Skeletal muscle tissue (tissue), 4 donors: ENCODE data around the gene ARHGAP15. TPM values are rescaled to one million over a fixed set of nuclear protein-coding genes. Genes with fewer than 3 reads are reported as not detected.

Experiments used
- H3K27ac ChIP-seq: one replicate; pipeline ENCODE4 v1.7.0; 2013; ENCODE audit warnings: mild to moderate bottlenecking, low read depth, low read length, inconsistent platforms
- H3K27me3 ChIP-seq, 3 donors: one replicate each; pipeline ENCODE4 v1.7.0; 2013; ENCODE audit warnings: low read length in 3 of 3; ENCODE audit not compliant: control insufficient read depth in 3 of 3, insufficient read depth in 3 of 3
- H3K36me3 ChIP-seq, 3 donors: one replicate each; pipeline ENCODE4 v1.7.0; 2013; ENCODE audit warnings: low read length in 3 of 3; ENCODE audit not compliant: control insufficient read depth in 3 of 3, insufficient read depth in 3 of 3
- H3K4me1 ChIP-seq, 3 donors: one replicate each; pipeline ENCODE4 v1.7.0; 2013; ENCODE audit warnings: low read length in 3 of 3, mild to moderate bottlenecking in 3 of 3; ENCODE audit not compliant: control insufficient read depth in 3 of 3, insufficient read depth in 3 of 3
- H3K4me3 ChIP-seq, 3 donors: one replicate each; pipeline ENCODE4 v1.7.0; 2013; ENCODE audit warnings: low read length in 3 of 3
- H3K9ac ChIP-seq, 3 donors: one replicate each; pipeline ENCODE4 v1.7.0; 2013; ENCODE audit warnings: low read length in 3 of 3, mild to moderate bottlenecking in 3 of 3, moderate library complexity in 2 of 3, low read depth in 1 of 3
- H3K9me3 ChIP-seq, 3 donors: one replicate each; pipeline ENCODE4 v1.7.0; 2013; ENCODE audit warnings: low read length in 3 of 3; ENCODE audit not compliant: control insufficient read depth in 3 of 3
- total RNA-seq: library from RNA; depleted of rRNA; stranded (reverse); fragments of >200 nt; gene quantifications from one replicate; pipeline ENCODE4 v1.2.3, GENCODE V29; 2014
- donor health status: Osteomylitis.

ARHGAP15 gene
- total RNA-seq, 1 donor from 2014 or later = 33.9 TPM

DNA sequence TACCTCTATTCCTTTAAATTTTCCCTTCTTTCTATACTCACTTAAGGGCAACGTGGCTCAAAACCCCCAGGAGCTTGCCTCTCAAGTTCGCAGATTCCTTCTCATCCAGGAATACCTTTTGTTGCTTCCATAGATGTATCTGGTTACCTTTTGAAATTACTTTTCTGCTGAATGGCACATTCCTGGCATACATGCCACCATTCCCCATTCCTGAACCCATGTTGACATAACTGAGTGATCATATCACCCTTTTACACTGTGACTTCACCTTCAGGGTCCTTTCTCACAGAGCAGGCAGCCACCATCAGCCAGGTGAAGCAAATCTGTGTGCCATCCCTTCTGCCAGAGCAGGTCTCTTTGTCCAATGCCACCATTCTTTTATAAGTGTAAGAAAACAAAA, 615.8 kb downstream of the ARHGAP15 start:
- no peak overlapping the region for H3K4me3 ChIP-seq
- no peaks in the 10 kb centered on the region for H3K27me3 ChIP-seq
- H3K9me3 ChIP-seq = no peaks in the 10 kb centered on the region
- H3K36me3 ChIP-seq = no peaks in the 10 kb centered on the region
- peaks cover 0 to 2% (median 0%) of the 10 kb centered on the region in 3 donors for H3K4me1 ChIP-seq
- H3K27ac ChIP-seq = no peak overlapping the region
- H3K9ac ChIP-seq = no peak overlapping the region

DNA sequence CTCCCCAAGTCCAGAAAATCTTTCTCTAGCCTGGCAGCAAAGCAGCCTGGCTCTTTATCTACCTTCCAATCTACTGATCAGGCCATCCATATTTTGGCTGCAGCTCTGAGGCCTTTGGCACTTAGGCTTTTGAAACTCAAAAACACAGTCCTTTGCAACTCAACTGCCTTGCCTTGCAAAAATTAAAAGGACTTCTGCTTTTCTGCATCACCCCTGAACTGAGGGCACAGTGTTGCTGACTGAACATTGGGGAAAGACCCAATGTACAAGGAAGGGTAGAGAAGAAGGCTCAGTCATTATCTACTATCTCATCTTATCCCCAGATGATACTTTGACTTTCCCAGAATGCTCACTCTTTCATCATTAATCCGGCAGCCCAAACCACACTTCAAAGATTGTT, 625.5 kb downstream of the ARHGAP15 start:
- no peaks in the 10 kb centered on the region for H3K4me1 ChIP-seq
- no peaks in the 10 kb centered on the region for H3K36me3 ChIP-seq
- H3K4me3 ChIP-seq = no peak overlapping the region
- H3K27ac ChIP-seq = no peak overlapping the region
- H3K9ac ChIP-seq = no peak overlapping the region
- no peaks in the 10 kb centered on the region for H3K27me3 ChIP-seq
- no peaks in the 10 kb centered on the region for H3K9me3 ChIP-seq

DNA sequence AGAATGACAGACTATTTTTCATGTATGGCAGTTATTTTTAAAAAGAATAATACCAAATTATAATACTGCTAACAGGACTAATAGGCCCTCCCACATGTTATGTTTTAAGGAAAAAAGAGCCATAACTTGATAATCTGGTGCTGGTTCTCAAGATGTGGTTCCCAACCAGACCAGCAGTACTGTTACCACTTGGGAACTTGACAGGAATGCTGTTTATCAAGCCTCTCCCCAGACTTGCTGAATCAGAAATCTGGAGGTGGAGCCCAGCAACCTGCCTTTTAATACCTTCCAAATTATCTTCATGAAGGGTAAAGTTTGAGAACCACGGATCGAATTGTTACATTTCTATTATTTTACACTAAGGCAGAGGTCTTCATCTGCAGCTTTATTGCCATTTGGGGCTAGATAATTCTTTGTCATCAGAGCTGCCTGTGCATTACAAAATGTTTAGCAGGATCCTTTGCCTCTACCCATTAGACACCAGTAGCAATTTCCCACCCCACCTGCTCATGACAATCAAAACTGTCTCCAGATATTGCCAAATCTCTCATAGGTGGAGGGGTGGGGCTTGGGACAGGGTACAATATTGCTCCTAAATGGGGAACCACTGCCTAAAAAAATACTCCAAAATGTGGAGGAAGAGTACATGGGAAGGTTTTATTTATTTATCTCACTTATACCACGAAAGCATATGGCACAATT, 629.6 kb downstream of the ARHGAP15 start:
- no peaks in the 10 kb centered on the region for H3K4me1 ChIP-seq
- H3K27me3 ChIP-seq = no peaks in the 10 kb centered on the region
- no peaks in the 10 kb centered on the region for H3K9me3 ChIP-seq
- no peak overlapping the region for H3K27ac ChIP-seq
- H3K9ac ChIP-seq = no peak overlapping the region
- H3K36me3 ChIP-seq = no peaks in the 10 kb centered on the region
- H3K4me3 ChIP-seq = no peak overlapping the region

DNA sequence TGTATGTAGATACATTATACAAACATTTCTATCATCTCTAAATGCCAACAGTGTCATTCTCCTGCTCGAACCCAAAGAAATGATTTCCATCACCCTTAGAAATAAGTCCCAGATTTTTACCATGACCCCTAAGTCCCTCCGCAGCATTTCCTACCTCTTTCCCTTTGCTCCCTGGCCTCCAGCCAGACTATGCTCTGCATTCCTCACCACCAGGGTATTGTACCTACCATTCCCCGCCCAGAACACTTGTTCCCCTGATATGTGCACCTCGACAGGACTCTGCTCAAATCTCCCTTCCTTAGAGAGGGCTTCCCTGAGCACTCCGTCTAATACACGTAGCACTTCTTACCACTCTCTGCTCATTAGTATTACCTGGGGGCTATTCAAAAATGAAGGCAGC, 630.2 kb downstream of the ARHGAP15 start:
- H3K4me3 ChIP-seq = no peak overlapping the region
- no peak overlapping the region for H3K27ac ChIP-seq
- no peaks in the 10 kb centered on the region for H3K27me3 ChIP-seq
- no peaks in the 10 kb centered on the region for H3K9me3 ChIP-seq
- H3K9ac ChIP-seq = no peak overlapping the region
- no peaks in the 10 kb centered on the region for H3K4me1 ChIP-seq
- H3K36me3 ChIP-seq = no peaks in the 10 kb centered on the region

DNA sequence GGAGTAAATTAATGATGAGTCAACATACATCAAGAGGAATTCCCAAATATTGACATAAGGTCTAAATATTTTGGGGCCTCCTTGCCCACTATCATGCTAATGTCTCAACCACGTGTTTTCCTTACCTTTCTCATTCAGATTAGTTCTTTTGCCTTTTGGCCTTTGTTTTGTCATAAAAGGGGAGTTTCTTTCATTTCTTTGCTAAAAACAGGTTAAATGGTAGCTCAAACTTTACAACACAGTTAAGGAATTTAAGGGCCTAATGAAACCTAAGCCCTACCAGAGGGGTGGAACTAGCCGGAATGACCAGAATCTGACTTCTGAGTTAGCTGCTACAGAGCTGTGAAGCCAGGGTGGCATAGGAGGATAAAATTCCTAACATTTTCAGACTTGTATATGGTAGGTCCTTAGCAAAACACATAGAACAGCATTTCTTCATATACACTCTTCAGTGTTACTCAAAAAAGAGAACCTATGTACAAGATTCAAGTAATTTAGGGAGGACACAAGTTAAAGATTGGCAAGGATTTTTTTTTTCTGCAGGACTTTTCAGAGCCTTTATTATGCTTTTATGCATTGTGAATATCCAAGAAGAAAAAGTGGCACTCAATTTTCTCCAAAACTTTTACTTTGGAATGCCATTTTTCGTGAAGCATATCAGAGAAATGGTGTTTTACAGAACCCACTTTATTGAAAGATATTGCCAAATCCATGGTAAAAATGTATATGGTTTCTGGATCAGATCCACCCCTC, 633.1 kb downstream of the ARHGAP15 start:
- Histone ChIP-seq H3K4me3 (no peak overlapping the region), H3K9me3 (no peaks in the 10 kb centered on the region), H3K36me3 (no peaks in the 10 kb centered on the region), H3K4me1 (no peaks in the 10 kb centered on the region), H3K27me3 (no peaks in the 10 kb centered on the region), H3K9ac (no peak overlapping the region), H3K27ac (no peak overlapping the region)

DNA sequence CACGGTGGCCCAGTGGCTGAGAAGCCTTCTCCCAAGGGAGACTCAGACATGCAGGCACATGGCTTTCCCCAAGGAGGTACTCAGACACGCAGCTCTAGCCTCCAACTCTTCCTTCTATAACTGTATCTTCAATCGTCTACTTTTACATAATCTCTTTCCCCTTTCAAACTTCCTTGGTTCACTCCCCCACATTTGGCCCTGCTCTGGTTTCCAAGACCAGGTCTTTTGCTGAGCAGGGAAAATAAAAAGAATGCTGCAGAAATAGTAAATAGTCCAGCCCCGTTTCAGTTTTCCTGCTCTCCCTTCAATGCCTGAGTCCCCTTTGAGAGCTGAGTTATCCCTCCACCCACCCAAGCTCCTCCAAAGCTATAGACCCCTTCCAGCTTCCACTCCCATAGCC, 635.0 kb downstream of the ARHGAP15 start:
- H3K27me3 ChIP-seq = no peaks in the 10 kb centered on the region
- H3K4me3 ChIP-seq = no peak overlapping the region

DNA sequence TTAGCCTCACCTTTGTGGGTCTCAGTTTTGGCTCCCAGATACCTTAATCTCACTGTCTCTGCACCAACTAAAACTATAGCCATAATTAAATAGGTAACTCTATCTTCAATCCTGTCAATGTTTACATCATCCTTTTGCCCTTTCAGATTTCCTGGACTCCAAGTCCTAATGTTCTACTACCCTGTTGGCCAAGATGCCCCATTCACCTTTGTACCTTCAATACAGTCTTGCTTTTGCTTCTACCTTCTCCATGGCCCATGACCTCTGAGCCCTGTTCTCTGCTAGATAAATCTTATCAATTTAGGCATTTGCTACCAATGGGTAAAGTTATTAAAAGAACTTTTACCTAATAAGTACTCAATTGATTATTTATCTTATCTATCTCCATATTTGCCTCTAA, 635.5 kb downstream of the ARHGAP15 start:
- Histone ChIP-seq H3K4me3 (no peak overlapping the region), H3K27me3 (no peaks in the 10 kb centered on the region), H3K4me1 (no peaks in the 10 kb centered on the region), H3K9me3 (no peaks in the 10 kb centered on the region), H3K9ac (no peak overlapping the region), H3K36me3 (no peaks in the 10 kb centered on the region), H3K27ac (no peak overlapping the region)

More for the DNA sequence above, 635.0 kb downstream of the ARHGAP15 start:
- H3K9ac ChIP-seq = no peak overlapping the region
- H3K36me3 ChIP-seq = no peaks in the 10 kb centered on the region
- no peak overlapping the region for H3K27ac ChIP-seq
- H3K4me1 ChIP-seq = no peaks in the 10 kb centered on the region
- H3K9me3 ChIP-seq = no peaks in the 10 kb centered on the region

DNA sequence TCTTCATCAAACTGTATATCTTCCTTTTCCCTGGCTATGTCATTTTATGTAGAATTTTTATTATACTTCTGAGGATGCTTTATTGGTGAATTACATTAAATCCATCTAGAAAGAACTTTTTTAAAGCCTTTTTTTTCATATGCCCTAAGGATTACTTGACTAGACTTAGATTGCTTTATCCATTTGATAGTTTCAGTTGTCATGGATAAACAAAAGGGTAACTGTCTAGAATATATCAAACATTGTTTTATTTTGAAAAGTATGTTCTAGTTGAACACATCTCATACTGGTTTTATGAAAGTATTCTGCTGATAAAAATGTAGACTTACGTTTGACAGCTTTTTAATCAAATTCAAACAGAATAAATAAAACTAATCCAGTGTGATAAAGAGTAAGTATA, 639.8 kb downstream of the ARHGAP15 start:
- Histone ChIP-seq H3K4me3 (no peak overlapping the region), H3K9ac (no peak overlapping the region), H3K27ac (no peak overlapping the region), H3K4me1 (no peaks in the 10 kb centered on the region), H3K27me3 (no peaks in the 10 kb centered on the region), H3K36me3 (no peaks in the 10 kb centered on the region), H3K9me3 (no peaks in the 10 kb centered on the region)

DNA sequence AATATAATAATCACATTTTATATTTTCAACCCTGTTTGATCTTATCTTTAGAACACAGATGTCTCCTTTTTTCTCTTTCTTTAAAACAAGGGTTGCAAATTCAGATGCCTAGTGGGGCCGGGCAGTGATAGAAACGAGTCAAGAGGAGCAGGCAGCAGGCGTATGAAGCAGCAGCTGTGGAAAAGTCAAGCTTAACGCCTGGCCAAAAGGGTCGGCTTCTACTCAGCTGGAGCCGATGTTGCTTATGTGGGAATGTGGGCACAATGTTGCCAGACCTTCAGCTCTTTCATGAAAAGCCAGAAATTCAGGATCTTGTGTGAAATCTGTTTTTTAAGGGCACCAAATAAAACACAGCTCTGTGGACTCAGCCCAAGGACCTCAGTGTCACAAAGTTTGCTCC, 642.7 kb downstream of the ARHGAP15 start:
- no peak overlapping the region for H3K9ac ChIP-seq
- H3K27ac ChIP-seq = no peak overlapping the region
- H3K36me3 ChIP-seq = no peaks in the 10 kb centered on the region
- no peaks in the 10 kb centered on the region for H3K4me1 ChIP-seq
- no peak overlapping the region for H3K4me3 ChIP-seq
- H3K27me3 ChIP-seq = no peaks in the 10 kb centered on the region
- no peaks in the 10 kb centered on the region for H3K9me3 ChIP-seq

DNA sequence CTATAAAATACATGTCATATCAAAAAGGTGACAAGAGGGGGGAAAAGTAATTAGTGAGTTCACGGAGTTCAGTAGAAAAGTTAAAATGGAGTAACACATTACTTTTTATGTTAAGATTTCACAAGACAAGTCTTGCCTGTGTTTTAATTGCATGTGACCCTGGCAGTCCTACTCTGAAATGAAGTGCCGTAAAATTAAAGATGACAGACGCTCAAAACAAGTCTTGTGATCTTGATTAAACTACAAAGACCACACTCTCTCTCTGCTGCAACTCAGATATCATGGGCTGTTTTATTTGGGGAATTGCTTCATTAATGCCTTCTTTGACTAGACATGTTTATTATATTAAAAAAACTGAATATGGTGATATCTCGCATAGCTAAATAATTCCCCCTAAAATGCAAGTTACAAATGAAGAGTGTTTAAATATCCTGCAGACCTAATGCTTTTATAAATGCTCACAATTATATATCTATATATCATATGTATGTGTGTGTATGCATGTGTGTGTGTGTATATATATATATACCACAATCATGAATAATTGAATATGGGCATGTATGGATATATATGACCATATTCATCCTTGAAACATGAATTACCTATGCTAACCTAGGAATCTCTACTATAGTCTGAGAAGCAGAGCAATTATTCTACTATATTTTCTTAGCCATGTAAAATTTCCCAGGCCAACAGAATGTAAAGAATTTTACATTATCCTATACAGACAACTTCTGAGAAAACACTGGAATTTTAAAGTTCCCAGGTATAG, 647.5 kb downstream of the ARHGAP15 start:
- Histone ChIP-seq H3K27me3 (no peaks in the 10 kb centered on the region), H3K9me3 (no peaks in the 10 kb centered on the region), H3K27ac (no peak overlapping the region), H3K4me1 (no peaks in the 10 kb centered on the region), H3K4me3 (no peak overlapping the region), H3K9ac (no peak overlapping the region), H3K36me3 (no peaks in the 10 kb centered on the region)
